H9 (cell line): ENCODE results near the gene TBX19. TPM values are rescaled to one million over a fixed set of nuclear protein-coding genes. Genes with fewer than 3 reads are reported as not detected.

ENCODE experiments used
- DNase-seq: peaks from one replicate; pipeline ENCODE4 v3.0.0-alpha.2; 2017
- H2AFZ ChIP-seq: one replicate; pipeline ENCODE4 v1.6.1; 2013; ENCODE audit warnings: mild to moderate bottlenecking, low read length, control low read depth, moderate library complexity
- H2AK5ac ChIP-seq: 2 replicates; pipeline ENCODE4 v1.6.1; 2013; ENCODE audit warnings: low read length, control low read depth, mixed read lengths; ENCODE audit not compliant: insufficient read length
- H2BK120ac ChIP-seq: one replicate; pipeline ENCODE4 v1.6.1; 2013; ENCODE audit warnings: low read depth, mild to moderate bottlenecking, low read length, control low read depth, inconsistent platforms; ENCODE audit not compliant: poor library complexity, severe bottlenecking
- H2BK12ac ChIP-seq: 2 replicates; pipeline ENCODE4 v1.6.1; 2013; ENCODE audit warnings: low read length, control low read depth, mixed read lengths, low read depth; ENCODE audit not compliant: insufficient read length
- H2BK15ac ChIP-seq: 2 replicates; pipeline ENCODE4 v1.6.1; 2013; ENCODE audit warnings: low read depth, low read length, control low read depth
- H2BK20ac ChIP-seq: one replicate; pipeline ENCODE4 v1.6.1; 2013; ENCODE audit warnings: low read depth, mild to moderate bottlenecking, low read length, control low read depth, inconsistent platforms; ENCODE audit not compliant: poor library complexity, severe bottlenecking
- H2BK5ac ChIP-seq: 2 replicates; pipeline ENCODE4 v1.6.1; 2013; ENCODE audit warnings: low read length, control low read depth, mixed read lengths; ENCODE audit not compliant: insufficient read length
- H3K14ac ChIP-seq: 2 replicates; pipeline ENCODE4 v1.6.1; 2013; ENCODE audit warnings: low read length, control low read depth; ENCODE audit not compliant: insufficient read depth
- H3K18ac ChIP-seq: 2 replicates; pipeline ENCODE4 v1.6.1; 2013; ENCODE audit warnings: low read depth, mild to moderate bottlenecking, mixed read lengths, low read length, control low read depth; ENCODE audit not compliant: insufficient read length
- H3K23ac ChIP-seq: 2 replicates; pipeline ENCODE4 v1.6.1; 2013; ENCODE audit warnings: low read length, control low read depth, mixed read lengths, low read depth; ENCODE audit not compliant: insufficient read length
- H3K23me2 ChIP-seq: 2 replicates; pipeline ENCODE4 v1.6.1; 2013; ENCODE audit warnings: low read depth, mild to moderate bottlenecking, mixed read lengths, low read length, control low read depth; ENCODE audit not compliant: insufficient read length, poor library complexity, severe bottlenecking
- H3K27ac ChIP-seq: 2 replicates; pipeline ENCODE4 v1.5.1; 2013; ENCODE audit warnings: low read length, control low read depth, mixed read lengths, low read depth; ENCODE audit not compliant: insufficient read length
- H3K27me3 ChIP-seq: 2 replicates; pipeline ENCODE4 v1.6.1; 2013; ENCODE audit warnings: low read length, control low read depth, inconsistent platforms; ENCODE audit not compliant: insufficient read depth
- H3K4ac ChIP-seq: 2 replicates; pipeline ENCODE4 v1.6.1; 2013; ENCODE audit warnings: low read depth, mild to moderate bottlenecking, control low read depth, inconsistent platforms, low read length, moderate library complexity
- H3K4me1 ChIP-seq: 2 replicates; pipeline ENCODE4 v1.6.1; 2013; ENCODE audit warnings: low read length, control low read depth, inconsistent platforms; ENCODE audit not compliant: insufficient read depth
- H3K4me2 ChIP-seq: 2 replicates; pipeline ENCODE4 v1.6.1; 2013; ENCODE audit warnings: low read length, control low read depth, mixed read lengths; ENCODE audit not compliant: insufficient read length, insufficient read depth
- H3K56ac ChIP-seq: 2 replicates; pipeline ENCODE4 v1.6.1; 2013; ENCODE audit warnings: low read depth, mild to moderate bottlenecking, mixed read lengths, low read length, control low read depth; ENCODE audit not compliant: insufficient read length
- H3K79me1 ChIP-seq: 2 replicates; pipeline ENCODE4 v1.6.1; 2013; ENCODE audit warnings: low read depth, mild to moderate bottlenecking, moderate library complexity, low read length, control low read depth, inconsistent platforms; ENCODE audit not compliant: insufficient read depth, poor library complexity, severe bottlenecking
- H3K79me2 ChIP-seq: 2 replicates; pipeline ENCODE4 v1.6.1; 2013; ENCODE audit warnings: low read length, control low read depth, inconsistent platforms; ENCODE audit not compliant: insufficient read depth
- H3K9ac ChIP-seq: 2 replicates; pipeline ENCODE4 v1.6.1; 2013; ENCODE audit warnings: low read length, control low read depth, mixed read lengths; ENCODE audit not compliant: insufficient read length; ENCODE audit errors: extremely low read depth
- H3K9me3 ChIP-seq: one replicate; pipeline ENCODE4 v1.6.1; 2013; ENCODE audit warnings: low read depth, low read length, inconsistent platforms; ENCODE audit not compliant: control insufficient read depth
- H3T11ph ChIP-seq: one replicate; pipeline ENCODE4 v1.6.1; 2013; ENCODE audit warnings: mild to moderate bottlenecking, low read length, control low read depth, inconsistent platforms
- H4K20me1 ChIP-seq: one replicate; pipeline ENCODE4 v1.6.1; 2013; ENCODE audit not compliant: control insufficient read depth, insufficient read length, insufficient read depth
- H4K5ac ChIP-seq: 2 replicates; pipeline ENCODE4 v1.6.1; 2013; ENCODE audit warnings: low read depth, mild to moderate bottlenecking, mixed read lengths, low read length, control low read depth; ENCODE audit not compliant: insufficient read length
- H4K8ac ChIP-seq: replicated peaks from 2 replicates; pipeline ENCODE4 v1.6.1; 2013; ENCODE audit warnings: low read length, control low read depth, mixed read lengths, low read depth; ENCODE audit not compliant: insufficient read length
- H4K91ac ChIP-seq: 2 replicates; pipeline ENCODE4 v1.6.1; 2013; ENCODE audit warnings: low read depth, mild to moderate bottlenecking, moderate library complexity, mixed read lengths, low read length, control low read depth; ENCODE audit not compliant: insufficient read length
- H3K27ac Mint-ChIP-seq, 3 experiments: 2 replicates in 2 of 3; 3 replicates in 1 of 3; pipeline ENCODE4 v1.8.0; 2020 to 2021; ENCODE audit warnings: mixed read lengths in 3 of 3, mild to moderate bottlenecking in 1 of 3, moderate library complexity in 1 of 3
- H3K27me3 Mint-ChIP-seq: 2 replicates; pipeline ENCODE4 v1.8.0; 2021; ENCODE audit warnings: low read depth, mild to moderate bottlenecking, moderate library complexity, mixed read lengths
- H3K36me3 Mint-ChIP-seq, 3 experiments: 2 replicates in 2 of 3; 3 replicates in 1 of 3; pipeline ENCODE4 v1.8.0; 2020 to 2021; ENCODE audit warnings: low read depth in 3 of 3, mixed read lengths in 3 of 3; ENCODE audit not compliant: insufficient read depth in 1 of 3
- H3K4me1 Mint-ChIP-seq, 2 experiments: 2 replicates each; pipeline ENCODE4 v1.8.0; 2020; ENCODE audit warnings: mixed read lengths in 2 of 2
- H3K4me3 Mint-ChIP-seq, 2 experiments: 2 replicates in 1 of 2; 3 replicates in 1 of 2; pipeline ENCODE4 v1.8.0; 2020 to 2021; ENCODE audit warnings: mild to moderate bottlenecking in 2 of 2, mixed read lengths in 2 of 2, moderate library complexity in 1 of 2
- H3K9me3 Mint-ChIP-seq, 2 experiments: 2 replicates in 1 of 2; 3 replicates in 1 of 2; pipeline ENCODE4 v1.8.0; 2020; ENCODE audit warnings: mild to moderate bottlenecking in 2 of 2, mixed read lengths in 2 of 2, moderate library complexity in 1 of 2
- WGBS: extraction: QIAGEN DNeasy Blood & Tissue Kit; methylation state at CpG from one replicate; pipeline ENCODE4 v1.1.7; 2013; ENCODE audit warnings: missing lambda C conversion rate, low lambda C conversion rate, mixed read lengths; ENCODE audit not compliant: insufficient read length; ENCODE audit errors: extremely low coverage; 5-methylcytosine and 5-hydroxymethylcytosine counted together
- total RNA-seq: library from RNA; stranded (reverse); gene quantifications from 2 replicates; pipeline ENCODE4 v1.2.1, GENCODE V29; 2021
- TF ChIP-seq, protein P1 (sequence below): fragments of 200-600 bp; sonication (generic); conservative IDR thresholded peaks from 3 replicates; pipeline ENCODE4 v1.8.0; 2021; ENCODE audit warnings: antibody characterized with exemption, mild to moderate bottlenecking

Gene TBX19
- total RNA-seq, 1 experiment from 2014 or later = 0.48 TPM

DNA sequence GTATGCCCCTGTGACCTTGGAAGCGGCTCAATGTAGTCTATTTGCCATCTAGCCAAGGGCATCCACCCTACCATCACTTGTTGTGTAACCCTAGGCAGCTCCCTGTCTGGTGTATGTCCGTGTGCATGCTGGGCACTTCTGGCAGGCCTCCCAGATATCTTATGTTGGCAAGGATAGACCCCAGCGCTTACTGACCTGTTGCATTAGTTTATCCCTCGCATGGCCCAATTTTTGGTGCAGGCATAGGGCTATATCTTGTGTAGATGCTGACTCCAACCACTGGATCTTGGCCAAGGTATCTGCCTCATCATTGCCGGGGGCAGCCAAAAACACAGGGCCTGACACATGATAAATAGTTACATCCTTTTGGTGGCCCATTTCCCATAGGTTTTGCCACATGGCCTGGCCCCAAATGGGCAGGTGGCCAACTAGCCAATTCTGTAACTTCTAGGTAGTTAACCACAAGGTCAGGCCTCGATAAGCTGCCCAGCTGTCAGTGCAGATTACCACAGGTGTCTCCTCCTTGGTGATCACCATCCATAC lies 14.0 kb upstream of the TBX19 start:
- Histone ChIP-seq H3K9me3 (no peaks in the 10 kb centered on the region), H2BK12ac (no peak overlapping the region), H2BK15ac (no peak overlapping the region), H3K79me2 (no peaks in the 10 kb centered on the region), H4K5ac (no peak overlapping the region), H3K4ac (no peak overlapping the region), H3K14ac (no peak overlapping the region), H3K4me2 (no peak overlapping the region), H3K23ac (no peak overlapping the region), H2BK5ac (no peak overlapping the region), H3K4me1 (no peaks in the 10 kb centered on the region), H4K91ac (no peak overlapping the region), H3K18ac (no peak overlapping the region), H3T11ph (no peak overlapping the region), H2BK120ac (no peak overlapping the region), H2AFZ (no peak overlapping the region), H3K9ac (no peak overlapping the region), H3K23me2 (no peaks in the 10 kb centered on the region), H3K79me1 (no peaks in the 10 kb centered on the region), H2AK5ac (no peak overlapping the region), H3K27ac (no peak overlapping the region), H4K20me1 (no peaks in the 10 kb centered on the region), H2BK20ac (no peak overlapping the region), H3K27me3 (no peaks in the 10 kb centered on the region), H4K8ac (no peak overlapping the region), H3K56ac (no peak overlapping the region)
- TF ChIP-seq, protein P1, sequence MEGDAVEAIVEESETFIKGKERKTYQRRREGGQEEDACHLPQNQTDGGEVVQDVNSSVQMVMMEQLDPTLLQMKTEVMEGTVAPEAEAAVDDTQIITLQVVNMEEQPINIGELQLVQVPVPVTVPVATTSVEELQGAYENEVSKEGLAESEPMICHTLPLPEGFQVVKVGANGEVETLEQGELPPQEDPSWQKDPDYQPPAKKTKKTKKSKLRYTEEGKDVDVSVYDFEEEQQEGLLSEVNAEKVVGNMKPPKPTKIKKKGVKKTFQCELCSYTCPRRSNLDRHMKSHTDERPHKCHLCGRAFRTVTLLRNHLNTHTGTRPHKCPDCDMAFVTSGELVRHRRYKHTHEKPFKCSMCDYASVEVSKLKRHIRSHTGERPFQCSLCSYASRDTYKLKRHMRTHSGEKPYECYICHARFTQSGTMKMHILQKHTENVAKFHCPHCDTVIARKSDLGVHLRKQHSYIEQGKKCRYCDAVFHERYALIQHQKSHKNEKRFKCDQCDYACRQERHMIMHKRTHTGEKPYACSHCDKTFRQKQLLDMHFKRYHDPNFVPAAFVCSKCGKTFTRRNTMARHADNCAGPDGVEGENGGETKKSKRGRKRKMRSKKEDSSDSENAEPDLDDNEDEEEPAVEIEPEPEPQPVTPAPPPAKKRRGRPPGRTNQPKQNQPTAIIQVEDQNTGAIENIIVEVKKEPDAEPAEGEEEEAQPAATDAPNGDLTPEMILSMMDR = no peak
- no peaks in the 10 kb centered on the region for H3K27me3 Mint-ChIP-seq
- H3K9me3 Mint-ChIP-seq = peaks cover 5 to 6% of the 10 kb centered on the region in 2 experiments; a peak in 4 of 5 replicates
- H3K27ac Mint-ChIP-seq = no peak overlapping the region
- no peak for DNase-seq
- H3K4me1 Mint-ChIP-seq = peaks cover 3% of the 10 kb centered on the region in 2 experiments
- H3K36me3 Mint-ChIP-seq = peaks cover 6 to 19% (median 12%) of the 10 kb centered on the region in 3 experiments
- H3K4me3 Mint-ChIP-seq = no peak overlapping the region
- WGBS = no CpG with 5 or more reads among the region's 6 CpGs
